ENCODE results near the gene IGHMBP2.
"Not testable (repeated sequence)": the region's sequence is repeated elsewhere in the genome, so short reads cannot be mapped to it uniquely, and the experiment has no call there.

IGHMBP2 gene

GRCh38 chr11:68963779-68964178, 60.1 kb downstream of the IGHMBP2 start:
- no peak for DNase-seq

DNA sequence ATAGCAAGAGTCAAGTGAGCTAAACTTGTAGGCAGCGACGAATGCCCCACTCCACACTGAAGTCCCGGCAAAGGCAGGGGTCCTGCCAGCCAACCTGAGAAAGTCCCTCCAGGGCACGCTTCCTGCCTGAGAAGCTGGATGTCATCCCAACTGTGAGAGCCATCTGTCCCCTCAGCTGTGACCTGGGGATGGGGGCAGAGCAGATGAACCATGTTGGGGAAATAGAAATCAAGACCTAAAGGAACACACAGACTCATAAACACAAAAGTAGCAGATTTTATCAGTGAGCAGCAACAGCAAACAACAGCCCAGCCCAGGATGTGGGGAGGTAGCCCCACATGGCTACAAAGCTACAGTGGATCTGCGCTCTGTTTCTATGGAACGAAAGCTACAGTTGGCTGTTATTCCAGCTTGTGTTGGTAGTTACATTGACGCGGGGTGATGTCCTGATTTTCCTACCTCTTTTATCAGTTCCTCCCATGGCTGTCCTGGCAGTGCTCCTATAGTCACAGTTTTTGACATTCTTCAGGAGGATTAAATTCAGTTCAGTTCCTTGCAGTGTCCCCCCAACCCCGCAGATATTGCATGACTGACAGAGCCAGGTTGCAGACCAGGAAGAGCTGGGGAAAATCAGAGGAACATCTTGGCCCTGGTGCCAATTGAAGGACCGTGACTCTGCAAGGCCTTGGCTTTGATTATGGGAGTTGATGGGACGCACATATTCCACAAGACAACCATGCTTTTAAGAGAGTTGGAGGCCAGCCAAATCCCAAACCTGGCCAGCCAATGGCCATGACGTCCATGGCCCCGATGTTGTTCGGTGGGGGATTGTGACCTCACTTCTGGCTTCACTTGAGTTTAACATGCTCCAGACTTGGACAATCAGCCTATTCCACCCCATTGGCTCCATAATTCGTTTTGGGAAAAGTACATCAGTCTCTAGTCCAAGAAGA, 62.5 kb downstream of the IGHMBP2 start:
- no peak for DNase-seq

DNA sequence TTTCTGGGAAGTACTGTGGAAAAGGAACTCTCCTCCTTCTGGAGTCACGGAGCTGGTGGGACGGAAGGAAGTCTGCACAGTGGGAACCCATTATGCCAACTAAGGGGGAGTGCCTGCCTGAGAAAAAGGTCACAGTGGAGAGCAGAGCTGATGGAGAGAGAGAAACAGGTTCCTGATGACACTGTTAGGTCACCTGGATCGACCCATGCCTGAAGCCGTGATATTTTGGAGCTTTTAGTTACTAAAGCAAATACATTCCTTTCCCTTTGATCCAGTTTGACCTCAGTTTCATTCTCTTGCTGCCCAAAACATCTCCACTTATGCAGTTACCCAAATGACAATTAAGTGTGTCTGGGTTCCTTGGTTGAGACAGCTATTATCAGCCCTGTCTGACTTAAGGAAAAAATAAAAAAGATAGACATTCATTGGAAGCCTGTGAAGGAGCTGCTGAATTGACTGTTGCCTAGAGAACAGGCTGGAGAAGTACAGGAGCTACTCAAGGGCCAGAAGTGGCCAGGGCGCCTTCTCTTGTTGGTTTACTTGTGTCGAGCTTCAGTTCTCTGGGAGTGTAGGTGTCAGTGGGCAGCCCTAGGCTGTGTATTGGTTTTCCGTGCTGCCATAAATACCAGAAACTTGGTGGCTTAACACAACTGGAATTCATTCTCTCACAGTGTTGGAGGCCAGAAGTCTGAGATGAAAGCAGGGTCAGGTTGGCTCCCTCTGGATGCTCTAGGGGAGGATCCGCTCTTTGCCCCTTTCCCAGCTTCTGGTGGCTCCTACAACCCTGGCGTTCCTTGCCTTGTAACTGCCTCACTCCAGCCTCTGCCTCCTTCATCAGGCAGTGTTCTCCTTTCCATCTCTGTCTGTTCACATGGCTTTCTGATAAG, 63.4 kb downstream of the IGHMBP2 start:
- no peak for DNase-seq

DNA sequence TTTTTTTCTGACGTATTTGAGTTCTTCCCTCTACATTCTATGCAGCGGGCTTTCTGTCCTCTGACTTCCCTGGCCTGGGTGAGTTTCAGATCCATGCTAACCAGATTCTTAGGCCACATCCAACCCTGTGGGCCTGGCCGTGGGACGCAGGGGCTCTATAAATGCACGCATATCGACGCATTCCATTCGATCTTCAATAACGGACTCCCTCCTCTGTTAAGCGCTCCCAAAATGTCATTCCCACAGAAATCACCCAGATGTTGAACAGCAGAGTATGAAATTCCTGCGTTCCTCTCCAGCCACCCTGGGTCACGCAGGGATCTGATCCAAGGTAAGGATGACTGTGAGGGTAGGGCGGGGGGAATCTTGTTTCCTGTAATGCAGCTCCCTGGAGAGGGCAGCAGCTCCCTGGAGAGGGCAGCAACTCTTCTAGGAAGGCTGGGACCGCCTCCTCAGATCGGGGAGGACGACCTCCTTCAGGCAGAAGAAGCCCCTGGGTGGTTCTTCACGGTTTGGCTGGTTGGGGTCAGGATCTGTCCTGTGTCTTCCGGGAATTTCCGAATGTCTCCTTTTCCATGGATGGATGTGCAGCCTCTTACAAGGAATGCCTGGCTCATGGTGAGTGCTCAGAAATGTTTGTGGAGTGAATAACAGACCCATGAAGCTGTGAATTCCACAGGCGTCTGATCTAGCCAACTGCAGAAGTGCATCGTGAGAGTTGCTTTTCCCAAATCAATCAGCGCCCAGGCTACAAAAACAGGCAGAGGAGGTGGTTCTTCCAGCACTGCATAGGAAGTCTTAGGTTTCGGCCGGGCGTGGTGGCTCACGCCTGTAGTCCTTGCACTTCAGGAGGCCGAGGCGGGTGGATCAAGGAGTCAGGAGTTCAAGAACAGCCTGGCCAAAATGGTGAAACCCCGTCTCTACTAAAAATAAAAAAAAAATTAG, 64.9 kb downstream of the IGHMBP2 start:
- DNase-seq: peak; percentile 53

- no peak for DNase-seq
Measured at GRCh38 chr11:68969386-68969785, 65.7 kb downstream of the IGHMBP2 start.

- no peak for DNase-seq
Measured at GRCh38 chr11:68970921-68971636, 67.4 kb downstream of the IGHMBP2 start.

GRCh38 chr11:68973219-68973618, 69.5 kb downstream of the IGHMBP2 start:
- no peak for DNase-seq

- not testable (repeated sequence) for DNase-seq
Measured at GRCh38 chr11:68973706-68974105, 70.0 kb downstream of the IGHMBP2 start.

GRCh38 chr11:68974421-68975194, 70.9 kb downstream of the IGHMBP2 start:
- DNase-seq: peak; percentile 20

GRCh38 chr11:68976095-68976494, 72.4 kb downstream of the IGHMBP2 start:
- DNase-seq: no peak

DNA sequence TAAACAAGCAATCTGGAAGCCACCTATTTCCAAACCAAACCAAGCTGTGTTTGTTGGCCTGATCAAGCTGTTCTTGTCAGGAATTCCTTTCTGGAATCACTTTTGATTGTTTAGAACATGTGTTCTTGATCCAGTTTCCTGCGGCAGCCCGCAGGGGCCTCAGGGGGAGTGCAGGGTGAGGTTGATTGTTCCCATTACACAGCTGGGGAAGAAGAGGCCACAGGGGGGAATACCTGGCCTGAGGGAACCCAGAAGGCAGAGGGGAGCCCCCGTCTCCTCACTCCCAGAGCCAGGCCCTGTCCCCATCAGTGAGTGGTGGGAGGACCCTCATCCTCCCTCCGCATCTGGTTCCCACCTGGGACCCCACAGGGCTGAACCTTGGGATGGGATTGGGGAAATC, 72.9 kb downstream of the IGHMBP2 start:
- no peak for DNase-seq

DNA sequence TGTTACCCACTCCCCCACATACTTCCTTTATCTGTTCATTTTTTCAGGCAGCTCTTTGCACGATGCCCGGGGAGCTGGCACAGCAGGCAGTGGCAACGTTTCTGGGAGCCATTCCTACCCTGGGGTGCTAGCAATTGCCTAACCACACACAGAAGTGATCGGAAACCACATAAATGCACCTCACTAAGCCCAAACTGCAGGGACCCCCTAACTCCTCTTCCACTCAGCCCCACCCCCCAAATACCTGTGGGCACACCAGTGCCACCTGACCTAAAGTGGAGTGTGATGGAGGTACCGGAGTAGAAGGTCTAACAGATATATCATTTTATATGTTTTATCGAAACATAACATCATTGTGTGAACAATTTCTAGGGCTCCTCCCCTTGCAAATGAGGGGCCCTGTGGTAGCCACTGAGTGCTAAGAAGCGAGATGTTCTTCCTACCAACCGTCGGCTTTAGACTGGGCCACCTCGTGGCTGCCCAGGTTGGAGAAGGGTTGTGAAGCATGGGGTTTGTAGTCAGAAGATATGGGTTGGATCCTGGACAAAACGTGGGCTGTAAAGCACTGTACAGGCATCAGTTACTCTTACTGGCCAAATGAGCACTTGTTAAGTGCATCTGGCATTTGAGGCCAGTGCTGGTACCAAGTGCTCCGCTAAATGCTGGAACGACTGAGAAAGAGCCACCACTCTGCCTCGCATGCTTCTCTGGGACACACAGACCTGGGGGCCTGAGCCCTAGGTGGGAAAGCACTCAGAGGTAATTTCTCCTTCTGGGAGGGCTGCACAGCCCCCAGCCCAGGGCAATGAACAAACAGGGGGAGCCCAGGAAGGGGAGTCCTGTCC, 74.3 kb downstream of the IGHMBP2 start:
- no peak for DNase-seq

- DNase-seq: no peak
Measured at GRCh38 chr11:68978626-68978930, 74.9 kb downstream of the IGHMBP2 start.

GRCh38 chr11:68978931-68979594, 75.4 kb downstream of the IGHMBP2 start:
- no peak for DNase-seq

DNA sequence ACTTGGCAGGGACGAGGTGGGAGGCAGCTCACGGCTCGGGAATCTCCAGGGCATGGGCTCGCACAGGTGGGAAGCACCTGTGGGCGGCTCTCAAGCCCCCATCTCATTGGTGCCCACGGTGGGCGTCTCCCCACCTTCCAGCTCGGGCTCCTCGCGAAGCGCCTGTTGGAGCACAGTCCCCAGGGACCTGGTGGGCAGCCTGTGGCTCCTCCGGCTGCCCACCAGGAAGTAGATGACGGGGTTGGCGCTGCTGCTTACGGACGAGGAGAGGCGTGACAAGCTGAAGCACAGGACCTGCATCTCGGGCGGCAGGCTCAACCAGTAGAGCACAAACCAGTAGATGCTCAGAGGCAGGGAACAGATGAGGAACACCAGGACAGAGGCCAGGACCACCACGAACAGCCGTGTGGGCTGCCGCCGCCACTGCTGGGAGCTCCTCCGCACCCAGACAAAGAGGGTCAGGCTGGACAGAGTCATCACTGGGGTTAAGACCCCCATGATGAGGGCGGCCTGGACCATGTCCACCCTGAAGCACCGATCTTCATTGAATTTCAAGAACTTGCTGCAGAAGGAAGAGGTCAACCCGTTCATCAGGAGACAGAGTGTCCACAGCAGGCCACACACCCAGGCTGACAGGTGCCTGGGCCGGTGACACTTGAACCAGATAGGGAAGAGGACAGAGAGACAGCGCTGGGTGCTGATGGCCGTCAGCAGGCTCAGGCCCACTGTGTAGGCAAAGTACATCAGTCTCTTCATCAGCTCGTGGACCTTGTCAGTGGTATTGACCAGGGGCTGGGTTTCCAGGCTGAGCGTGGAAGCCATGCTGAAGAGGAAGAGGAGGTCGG, 76.5 kb downstream of the IGHMBP2 start:
- no peak for DNase-seq

DNA sequence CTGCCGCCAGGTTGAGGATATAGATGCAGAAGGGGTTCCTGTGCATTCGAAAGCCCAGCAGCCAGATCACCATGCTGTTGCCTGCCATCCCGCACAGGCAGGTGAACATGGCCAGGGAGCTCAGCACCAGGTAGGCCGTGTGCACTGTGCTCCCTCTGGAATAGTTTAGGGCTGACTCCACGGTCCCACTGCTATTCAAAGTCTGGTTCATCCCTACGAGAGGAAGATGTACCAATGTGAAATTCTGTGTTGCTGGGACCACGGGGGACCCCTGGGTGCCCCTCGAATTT, 77.0 kb downstream of the IGHMBP2 start, which contains the start of gene MRGPRD:
Gene MRGPRD (minus strand): TSS at position 211 of the 290 bp plus-strand sequence. CDS start 0 bp downstream, at position 211.
- no peak for DNase-seq

DNA sequence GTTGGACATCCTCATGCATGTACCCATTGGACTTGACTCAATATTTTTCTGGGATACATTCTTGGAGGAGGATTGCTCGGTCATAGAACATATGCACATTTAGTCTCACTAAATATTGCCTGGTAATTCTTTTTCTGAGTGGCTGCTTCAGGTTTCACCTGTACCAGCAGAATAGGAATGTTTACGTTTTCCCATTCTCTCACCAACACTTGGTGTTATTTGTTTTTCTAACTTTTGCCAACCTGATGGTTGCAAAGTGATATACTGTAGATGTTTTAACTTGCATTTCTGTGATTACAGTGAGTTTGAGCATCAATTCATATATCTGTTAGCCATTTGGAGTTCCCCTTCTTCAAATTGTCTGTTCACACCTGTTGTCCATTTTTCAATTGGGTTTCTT, 78.4 kb downstream of the IGHMBP2 start:
- no peak for DNase-seq

DNA sequence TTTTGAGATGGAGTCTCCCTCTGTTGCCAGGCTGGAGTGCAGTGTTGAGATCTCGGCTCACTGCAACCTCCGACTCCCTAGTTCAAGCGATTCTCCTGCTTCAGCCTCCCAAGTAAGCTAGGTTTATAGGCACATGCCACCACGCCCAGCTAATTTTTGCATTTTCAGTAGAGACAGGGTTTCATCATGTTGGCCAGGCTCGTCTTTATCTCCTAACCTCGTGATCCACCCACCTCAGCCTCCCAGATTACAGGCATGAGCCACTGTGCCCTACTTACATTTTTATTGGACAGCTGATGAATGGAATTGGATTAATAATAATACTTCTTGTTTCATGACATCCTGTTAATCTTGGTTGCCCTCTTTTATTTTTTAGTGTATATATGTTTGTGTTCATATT, 80.1 kb downstream of the IGHMBP2 start:
- DNase-seq: no peak

- DNase-seq: no peak
Measured at GRCh38 chr11:68987211-68987610, 83.5 kb downstream of the IGHMBP2 start.

Measured in fibroblast of skin of scalp (primary cell).